T-helper 2 cell treated with Interferon-gamma antibody and Interleukin-4, amounts not matched to agents 100 ng/mL and 5 ng/mL, for 36 hours (primary cell): ENCODE measurements around the gene BTLA. TPM values are rescaled to one million over a fixed set of nuclear protein-coding genes. Genes with fewer than 3 reads are reported as not detected.
"Not testable (repeated sequence)": the region's sequence is repeated elsewhere in the genome, so short reads cannot be mapped to it uniquely, and the experiment has no call there.

Source experiments
- intact Hi-C: fragments of 100-400 bp; cut with micrococcal nuclease; formaldehyde crosslinking; loops from one replicate; pipeline ENCODE4 v1.15.1; 2023
- total RNA-seq: library from RNA; stranded (reverse); gene quantifications from 2 replicates; pipeline ENCODE4 v1.2.3, GENCODE V29; 2022

Gene BTLA
- total RNA-seq, 1 donor from 2014 or later: 32.5 TPM

DNA sequence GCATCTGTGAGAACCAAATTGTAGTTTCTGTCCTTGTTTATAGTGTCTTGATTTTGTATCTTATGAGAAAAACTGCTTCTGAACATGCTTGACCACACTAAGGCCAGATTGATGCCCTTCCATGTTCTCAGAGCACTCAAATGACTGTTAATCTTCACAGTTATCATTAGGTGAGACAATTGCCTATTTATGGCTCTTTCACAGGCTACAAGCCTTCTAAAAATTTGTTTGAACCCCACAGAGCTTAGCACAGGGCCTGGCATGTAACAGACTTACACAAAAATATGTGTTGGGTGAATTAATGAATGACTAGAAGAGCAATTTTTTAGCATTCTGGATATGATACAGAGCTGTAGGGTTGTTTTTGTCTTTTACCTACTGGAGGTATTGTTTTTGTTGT, 43.1 kb downstream of the BTLA start:
- intact Hi-C loops: no loop called here

DNA sequence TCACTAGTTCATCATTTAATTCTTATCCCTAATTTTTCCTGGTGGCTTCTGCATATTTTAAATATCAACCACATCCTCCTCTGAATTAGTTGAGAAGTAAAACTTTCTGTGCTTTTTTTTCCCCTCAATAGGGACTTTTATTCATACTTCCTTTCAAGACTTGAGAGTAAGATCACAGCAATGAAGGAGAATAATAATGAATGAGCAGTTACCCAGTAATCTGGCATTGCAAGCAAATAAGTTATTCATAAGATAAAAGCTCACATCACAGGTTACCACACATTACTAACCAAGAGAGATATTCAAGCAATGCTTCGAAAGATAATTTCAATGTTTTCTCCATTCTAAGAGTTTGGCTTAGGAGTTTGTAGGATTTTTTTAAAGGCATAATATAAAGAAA, 50.3 kb downstream of the BTLA start:
- intact Hi-C loops: no loop called here

GRCh38 chr3:112446343-112446742, 52.9 kb downstream of the BTLA start:
- intact Hi-C loops: no loop called here

GRCh38 chr3:112445839-112446238, 53.4 kb downstream of the BTLA start:
- intact Hi-C loops: no loop called here

- intact Hi-C loops: loop anchor here (1.0 to 2.0 kb wide), 3 partner anchors 81 to 144 kb away; no protein-coding TSS in a partner anchor
Observed at GRCh38 chr3:112437146-112438022, 61.9 kb downstream of the BTLA start.

DNA sequence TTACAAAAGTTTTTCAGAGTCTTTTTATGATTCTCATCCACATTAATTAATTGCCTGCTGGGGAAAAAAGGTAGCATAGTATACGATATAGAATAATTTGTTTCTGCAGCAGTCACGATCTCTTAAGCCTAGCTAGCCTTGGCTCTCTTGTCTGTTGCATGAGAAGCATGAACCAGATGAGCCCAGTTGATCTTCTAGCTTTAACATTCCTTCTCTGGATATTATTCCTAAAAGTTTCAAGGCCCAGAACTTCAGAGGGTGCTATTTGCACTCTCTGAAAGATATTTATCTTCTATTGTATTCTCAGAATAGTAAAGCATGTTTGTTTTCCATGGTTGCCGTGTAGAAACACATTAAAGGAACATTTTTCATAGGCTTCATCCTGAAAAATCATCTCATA, 69.3 kb downstream of the BTLA start:
- intact Hi-C loops: no loop called here

- intact Hi-C loops: no loop called here
Observed at GRCh38 chr3:112427123-112427522, 72.1 kb downstream of the BTLA start.

DNA sequence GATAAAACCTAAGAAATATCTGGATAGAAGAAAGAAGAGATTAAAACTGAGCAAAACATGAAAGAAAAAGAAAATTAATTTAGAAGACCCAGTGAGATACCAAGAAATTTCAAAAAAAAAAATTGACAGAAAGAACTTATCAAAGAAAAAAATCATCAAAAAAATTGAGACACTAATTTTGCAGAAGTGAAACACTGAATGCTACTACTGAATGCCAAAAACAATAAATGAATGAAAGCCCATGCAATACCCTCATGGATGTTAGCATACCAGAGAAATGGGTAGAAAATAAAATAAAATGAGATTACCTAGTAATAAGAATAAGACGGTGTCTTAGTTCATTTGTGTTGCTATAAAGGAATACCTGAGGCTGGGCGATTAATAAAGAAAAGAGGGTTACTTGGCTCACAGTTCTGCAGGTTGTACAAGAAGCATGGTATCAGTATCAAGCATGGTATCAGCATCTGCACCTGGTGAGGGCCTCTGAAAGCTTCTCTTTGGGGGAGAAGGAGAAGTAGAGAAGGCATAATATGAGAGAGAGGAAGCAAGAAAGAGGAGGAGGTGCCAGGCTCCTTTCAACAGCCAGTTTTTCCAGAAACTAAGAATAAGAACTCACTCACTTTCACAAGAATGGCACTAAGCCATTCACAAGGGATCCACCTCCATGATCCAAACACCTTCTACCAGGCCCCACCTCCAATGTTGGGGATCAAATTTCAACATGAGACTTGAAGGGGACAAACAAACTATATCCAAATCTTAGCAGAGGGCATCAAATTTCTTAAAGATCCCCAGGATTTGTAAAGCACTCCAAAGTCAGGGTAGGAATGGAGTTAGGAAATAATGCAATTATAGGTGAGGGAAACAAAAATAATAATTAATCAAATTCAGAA, 73.2 kb downstream of the BTLA start:
- intact Hi-C loops: no loop called here

DNA sequence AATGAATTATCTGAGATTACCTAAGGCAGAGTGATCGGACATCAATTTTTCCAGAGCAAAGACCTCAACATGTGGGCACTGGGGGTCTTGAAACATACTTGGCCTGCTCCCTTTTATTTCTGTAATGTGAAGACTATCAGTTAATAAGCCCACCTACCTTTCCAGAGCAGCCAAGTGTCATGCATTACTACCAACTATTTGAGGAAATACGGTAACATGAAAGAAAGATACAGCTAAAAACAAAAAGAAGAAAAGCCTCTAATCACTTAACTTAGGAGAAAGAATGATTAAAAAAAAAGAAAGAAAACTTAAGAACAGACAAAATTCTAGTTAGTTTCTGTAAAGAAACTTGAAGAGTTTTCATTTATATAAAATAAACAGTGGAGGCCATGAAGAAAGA, 73.9 kb downstream of the BTLA start:
- intact Hi-C loops: no loop called here

DNA sequence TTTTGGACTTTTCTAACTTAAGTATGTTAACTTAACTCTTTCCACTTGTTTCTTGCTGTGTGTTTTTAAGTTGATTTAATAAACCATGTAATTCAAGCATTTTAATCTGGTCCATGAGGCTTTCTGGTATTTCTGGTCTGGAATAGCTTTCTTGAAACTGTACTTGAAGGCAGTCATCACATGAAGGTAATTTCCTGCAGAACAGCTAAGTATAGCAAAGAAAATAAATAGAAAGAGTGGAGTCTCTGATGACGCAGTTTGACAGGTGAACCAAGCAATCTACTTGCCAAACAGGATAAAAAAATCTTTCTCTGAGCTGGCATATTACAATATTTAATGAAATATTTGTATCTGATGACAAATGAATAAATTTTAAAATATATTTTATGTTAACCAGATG, 74.9 kb downstream of the BTLA start:
- intact Hi-C loops: no loop called here

DNA sequence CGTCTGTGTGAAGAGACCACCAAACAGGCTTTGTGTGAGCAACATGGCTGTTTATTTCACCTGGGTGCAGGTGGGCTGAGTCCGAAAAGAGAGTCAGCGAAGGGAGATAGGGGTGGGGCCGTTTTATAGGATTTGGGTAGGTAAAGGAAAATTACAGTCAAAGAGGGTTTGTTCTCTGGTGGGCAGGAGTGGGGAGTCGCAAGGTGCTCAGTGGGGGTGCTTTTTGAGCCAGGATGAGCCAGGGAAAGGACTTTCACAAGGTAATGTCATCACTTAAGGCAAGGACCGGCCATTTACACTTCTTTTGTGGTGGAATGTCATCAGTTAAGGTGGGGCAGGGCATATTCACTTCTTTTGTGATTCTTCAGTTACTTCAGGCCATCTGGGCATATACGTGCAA, 76.4 kb downstream of the BTLA start:
- intact Hi-C loops: not testable (repeated sequence)

DNA sequence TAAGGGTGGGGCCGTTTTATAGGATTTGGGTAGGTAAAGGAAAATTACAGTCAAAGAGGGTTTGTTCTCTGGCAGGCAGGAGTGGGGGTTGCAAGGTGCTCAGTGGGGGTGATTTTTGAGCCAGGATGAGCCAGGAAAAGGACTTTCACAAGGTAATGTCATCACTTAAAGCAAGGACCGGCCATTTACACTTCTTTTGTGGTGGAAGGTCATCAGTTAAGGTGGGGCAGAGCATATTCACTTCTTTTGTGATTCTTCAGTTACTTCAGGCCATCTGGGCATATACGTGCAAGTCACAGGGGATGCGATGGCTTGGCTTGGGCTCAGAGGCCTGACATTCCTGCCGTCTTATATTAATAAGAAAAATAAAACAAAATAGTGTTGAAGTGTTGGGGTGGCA, 80.7 kb downstream of the BTLA start:
- intact Hi-C loops: not testable (repeated sequence)

GRCh38 chr3:112417696-112418318, 81.5 kb downstream of the BTLA start:
- intact Hi-C loops: no loop called here

GRCh38 chr3:112416391-112417212, 82.7 kb downstream of the BTLA start:
- intact Hi-C loops: no loop called here

DNA sequence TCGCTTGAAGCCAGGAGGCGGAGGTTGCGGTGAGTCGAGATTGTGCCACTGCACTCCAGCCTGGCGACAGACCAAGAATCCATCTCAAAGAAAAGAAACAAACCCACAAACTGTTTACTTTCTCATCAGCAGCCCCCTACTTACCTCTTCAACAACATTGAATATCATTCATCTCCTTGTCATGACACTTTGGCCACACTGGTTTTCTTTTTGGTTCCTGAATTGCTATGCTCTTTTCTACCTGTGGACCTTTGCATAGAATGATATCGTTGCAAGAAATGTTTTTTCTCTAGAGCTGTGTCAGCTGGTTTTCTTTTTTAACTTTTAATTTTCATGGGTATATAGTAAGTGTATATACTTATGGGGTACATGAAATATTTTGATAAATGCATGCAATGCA, 83.9 kb downstream of the BTLA start:
- intact Hi-C loops: no loop called here

Other genes with a start within 250 kb of the BTLA start
- not detected in 2 replicates for gene SLC9C1, start 205.3 kb downstream of the BTLA start, total RNA-seq
- gene CD200, start 166.3 kb downstream of the BTLA start, total RNA-seq: 9.4 and 10.4 TPM in 2 replicates
- gene ATG3, start 62.5 kb upstream of the BTLA start, total RNA-seq: 64.1 and 69.2 TPM in 2 replicates
- gene SLC35A5, start 62.6 kb upstream of the BTLA start, total RNA-seq: 20.0 and 20.4 TPM in 2 replicates
- gene CCDC80, start 141.7 kb upstream of the BTLA start, total RNA-seq: 0.02 TPM in 1 of 2 replicates, not detected in the other